ENCODE results near the gene TPO. TPM values are rescaled to one million over a fixed set of nuclear protein-coding genes. Genes with fewer than 3 reads are reported as not detected.

The TPO gene
- total RNA-seq, 2 experiments from 2014 or later, result not detected

DNA sequence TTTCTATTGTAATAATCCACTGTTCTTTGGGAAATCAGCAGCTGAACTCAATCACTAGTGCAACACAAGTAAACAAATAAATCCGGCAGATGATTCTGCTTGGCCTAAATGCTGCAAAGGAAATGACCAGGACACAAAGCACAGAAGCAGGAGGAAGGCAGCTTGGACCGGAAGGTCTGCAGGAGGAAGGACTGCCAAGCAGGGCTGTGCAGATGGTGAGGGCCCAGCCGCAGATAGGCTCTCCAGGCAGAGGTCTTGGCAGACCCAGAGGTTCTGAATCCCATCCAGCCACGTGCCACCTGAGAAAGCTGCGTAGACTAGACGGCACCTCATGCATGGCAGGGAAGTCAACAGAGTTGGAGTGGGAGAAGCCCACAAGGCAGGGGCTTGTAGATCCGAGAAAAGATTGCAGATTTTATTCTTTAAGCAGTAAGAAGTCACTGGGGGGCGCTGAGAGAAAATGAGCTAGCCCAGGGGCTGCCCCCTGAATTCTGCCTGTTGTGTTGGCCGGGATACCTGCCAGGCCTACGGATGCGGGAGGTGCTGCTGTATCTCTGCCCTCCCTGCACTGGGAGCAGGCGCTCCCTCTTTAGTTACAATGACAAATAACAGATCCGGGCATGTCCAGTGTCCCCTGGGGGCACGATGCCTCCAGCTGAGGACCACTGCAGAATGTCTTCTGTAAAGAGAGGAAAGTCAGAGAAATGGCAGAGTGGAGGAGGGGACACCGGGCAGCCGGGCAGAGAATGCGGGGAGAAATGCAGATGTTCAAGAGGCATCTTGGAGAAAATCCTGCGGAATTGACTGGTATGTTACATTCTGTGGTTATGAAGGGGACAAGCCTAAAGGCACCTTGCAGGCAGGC lies 177.6 kb downstream of the TPO start:
- CTCF ChIA-PET, result no interaction called here

DNA sequence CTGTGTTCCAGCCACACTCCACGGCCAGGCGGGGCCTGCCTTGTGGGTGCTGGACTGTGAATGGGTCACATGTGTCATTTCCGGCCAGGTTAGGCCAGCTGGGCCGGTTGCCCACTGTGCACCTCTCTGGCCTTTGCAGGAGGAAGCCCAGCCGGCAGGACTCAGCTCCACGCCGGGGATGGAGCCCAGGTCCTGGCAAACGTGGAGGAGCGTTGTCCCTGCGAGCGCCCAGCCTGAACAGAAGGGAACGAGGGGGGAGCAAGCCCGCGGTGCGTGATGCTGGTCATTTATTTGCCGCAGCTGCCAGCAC lies 178.2 kb downstream of the TPO start:
- H3K27ac Mint-ChIP-seq, result no peak overlapping the region
- H3K4me3 Mint-ChIP-seq, result no peak overlapping the region
- DNase-seq (no peak), ATAC-seq (no peak)
- CTCF ChIA-PET, result no interaction called here
- no peaks in the 10 kb centered on the region for H3K36me3 Mint-ChIP-seq (ENCODE audit: low read depth)
- POLR2A ChIA-PET, result no interaction called here
- no peaks in the 10 kb centered on the region for H3K27me3 Mint-ChIP-seq (ENCODE audit: low read depth)
- no peaks in the 10 kb centered on the region for H3K4me1 Mint-ChIP-seq (ENCODE audit: low read depth)
- H3K9me3 Mint-ChIP-seq (ENCODE audit: insufficient read depth), result no peaks in the 10 kb centered on the region

More for the DNA sequence above, 177.6 kb downstream of the TPO start:
- H3K36me3 Mint-ChIP-seq (ENCODE audit: low read depth), result no peaks in the 10 kb centered on the region
- no peaks in the 10 kb centered on the region for H3K9me3 Mint-ChIP-seq (ENCODE audit: insufficient read depth)
- H3K27ac Mint-ChIP-seq, result no peak overlapping the region
- no peaks in the 10 kb centered on the region for H3K4me1 Mint-ChIP-seq (ENCODE audit: low read depth)
- POLR2A ChIA-PET, result no interaction called here
- ATAC-seq (no peak), DNase-seq (no peak)
- no peak overlapping the region for H3K4me3 Mint-ChIP-seq
- no peaks in the 10 kb centered on the region for H3K27me3 Mint-ChIP-seq (ENCODE audit: low read depth)
